Stomach (tissue), 9 donors: ENCODE measurements around the gene GZMA. TPM values are rescaled to one million over a fixed set of nuclear protein-coding genes. Genes with fewer than 3 reads are reported as not detected.

Source experiments
- DNase-seq, 2 donors: peaks; one replicate each; pipeline versions ENCODE4 v3.0.0 to v3.0.0-alpha.2; 2013 to 2019
- H3K27ac ChIP-seq, 5 donors: fragments of 200-600 bp in 4 of 5; sonication (generic) in 4 of 5; one replicate each; pipeline ENCODE4 v1.5.1; 2013 to 2019; ENCODE audit warnings: mild to moderate bottlenecking in 1 of 5, moderate library complexity in 1 of 5
- H3K27me3 ChIP-seq, 3 donors: fragments of 200-600 bp; sonication (generic); one replicate each; pipeline ENCODE4 v1.5.1; 2017 to 2019; ENCODE audit warnings: mixed run types in 1 of 3
- H3K36me3 ChIP-seq, 4 donors: fragments of 200-600 bp; sonication (generic); 1 replicate in 3 of 4; 2 replicates in 1 of 4; pipeline ENCODE4 v1.5.1; 2016 to 2019
- H3K4me1 ChIP-seq, 4 donors: fragments of 200-600 bp; sonication (generic); one replicate each; pipeline ENCODE4 v1.5.1; 2016 to 2019
- H3K4me3 ChIP-seq, 4 donors: fragments of 200-600 bp; sonication (generic) in 3 of 4; one replicate each; pipeline ENCODE4 v1.5.1; 2016 to 2019; ENCODE audit warnings: mild to moderate bottlenecking in 1 of 4
- H3K9me3 ChIP-seq, 4 donors: fragments of 200-600 bp; sonication (generic); one replicate each; pipeline ENCODE4 v1.5.1; 2016 to 2019
- EP300 ChIP-seq: sonication (generic); formaldehyde crosslinking; IDR thresholded peaks from one replicate; pipeline ENCODE4 v1.6.1; 2017; ENCODE audit warnings: antibody characterized with exemption
- POLR2A ChIP-seq, 4 donors: fragments of 450-650 bp; IDR thresholded peaks; one replicate each; pipeline ENCODE4 v1.6.1; 2016; ENCODE audit warnings: antibody characterized with exemption in 4 of 4, control low read depth in 2 of 4, mild to moderate bottlenecking in 1 of 4, moderate library complexity in 1 of 4
- POLR2AphosphoS5 ChIP-seq, 3 donors: sonication (generic); formaldehyde crosslinking; IDR thresholded peaks; one replicate each; pipeline ENCODE4 v1.6.1; 2016; ENCODE audit warnings: antibody characterized with exemption in 3 of 3
- WGBS, 5 donors: extraction: QIAGEN DNeasy Blood & Tissue Kit in 3 of 5; methylation state at CpG; one replicate each; pipeline versions ENCODE4 v1.1.5 to v1.1.7; 2013 to 2018; 5-methylcytosine and 5-hydroxymethylcytosine counted together
- intact Hi-C: fragments of 100-400 bp; cut with DNase I; formaldehyde crosslinking; loops from one replicate; pipeline ENCODE4 v1.15.1; 2023; ENCODE audit warnings: low total_unique reads
- polyA plus RNA-seq, 3 donors: library from polyadenylated mRNA; stranded (reverse); fragments of 200-250 nt; gene quantifications; one replicate each; pipeline ENCODE4 v1.2.3, GENCODE V29; 2013
- total RNA-seq, 5 donors: library from RNA; depleted of rRNA; stranded (reverse); fragments of >200 nt; gene quantifications; one replicate each; pipeline versions ENCODE4 v1.1.0 to v1.2.3, GENCODE V29; 2014 to 2016
- TF ChIP-seq, protein P1 (sequence below), 7 experiments: fragments of 450-650 bp in 4 of 7; fragments of 200-600 bp in 3 of 7; sonication (generic) in 3 of 7; IDR thresholded peaks; one replicate each; pipeline ENCODE4 v1.5.1; 2016 to 2019; ENCODE audit warnings: antibody characterized with exemption in 7 of 7, control low read depth in 2 of 7, mild to moderate bottlenecking in 1 of 7
- donor health status: healthy with polysubstance abuse.
- donor health status: Bipolar disorder and iron deficiency.
- donor health status: healthy.

Gene GZMA
- total and polyA plus RNA-seq, 8 donors, result 1.8 to 9.9 (median 3.8) TPM; not detected in 2

DNA sequence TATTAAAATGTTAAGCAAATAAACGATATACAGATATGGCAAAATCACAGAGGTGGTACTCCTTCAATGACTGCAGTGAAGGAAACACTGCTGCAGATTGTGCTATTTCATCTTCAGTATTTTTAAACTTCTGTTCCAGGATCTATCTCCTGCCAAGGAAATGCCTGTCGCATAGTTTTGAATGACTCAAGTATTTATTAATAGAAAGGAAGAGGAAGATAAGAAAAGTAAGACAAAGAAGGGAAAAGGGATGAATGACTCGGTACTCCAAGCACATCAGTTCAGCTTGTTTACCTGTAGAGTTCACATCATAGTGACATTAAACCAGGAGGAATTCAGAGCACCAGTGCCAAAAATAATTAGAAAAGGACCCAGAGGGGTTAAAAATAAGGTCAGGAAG is 52.4 kb downstream of the GZMA start:
- Histone ChIP-seq H3K4me1 (peaks cover 0 to 4% (median 2%) of the 10 kb centered on the region in 4 donors), H3K27ac (no peak overlapping the region), H3K9me3 (no peaks in the 10 kb centered on the region), H3K27me3 (peaks cover 0 to 19% (median 0%) of the 10 kb centered on the region in 3 donors), H3K4me3 (no peak overlapping the region), H3K36me3 (no peaks in the 10 kb centered on the region)
- 20 to 36% (median 30%) methylated on average over 3 of the region's 3 CpGs for WGBS, 5 donors
- TF ChIP-seq EP300 (no peak), POLR2A (IDR thresholded peaks at IDR 0.05) (no peak), POLR2AphosphoS5 (IDR thresholded peaks at IDR 0.05) (no peak)
- TF ChIP-seq, protein P1, sequence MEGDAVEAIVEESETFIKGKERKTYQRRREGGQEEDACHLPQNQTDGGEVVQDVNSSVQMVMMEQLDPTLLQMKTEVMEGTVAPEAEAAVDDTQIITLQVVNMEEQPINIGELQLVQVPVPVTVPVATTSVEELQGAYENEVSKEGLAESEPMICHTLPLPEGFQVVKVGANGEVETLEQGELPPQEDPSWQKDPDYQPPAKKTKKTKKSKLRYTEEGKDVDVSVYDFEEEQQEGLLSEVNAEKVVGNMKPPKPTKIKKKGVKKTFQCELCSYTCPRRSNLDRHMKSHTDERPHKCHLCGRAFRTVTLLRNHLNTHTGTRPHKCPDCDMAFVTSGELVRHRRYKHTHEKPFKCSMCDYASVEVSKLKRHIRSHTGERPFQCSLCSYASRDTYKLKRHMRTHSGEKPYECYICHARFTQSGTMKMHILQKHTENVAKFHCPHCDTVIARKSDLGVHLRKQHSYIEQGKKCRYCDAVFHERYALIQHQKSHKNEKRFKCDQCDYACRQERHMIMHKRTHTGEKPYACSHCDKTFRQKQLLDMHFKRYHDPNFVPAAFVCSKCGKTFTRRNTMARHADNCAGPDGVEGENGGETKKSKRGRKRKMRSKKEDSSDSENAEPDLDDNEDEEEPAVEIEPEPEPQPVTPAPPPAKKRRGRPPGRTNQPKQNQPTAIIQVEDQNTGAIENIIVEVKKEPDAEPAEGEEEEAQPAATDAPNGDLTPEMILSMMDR (IDR thresholded peaks at IDR 0.05), result no peak
- DNase-seq, result no peak
- intact Hi-C loops, result no loop called here

Other genes with a start within 250 kb of the GZMA start
- under 1 TPM in 1 of 5 donors, not detected in 4; 0.55 TPM for gene ESM1, start 117.1 kb upstream of the GZMA start, total RNA-seq
- under 1 TPM; 0.15 to 0.61 (median 0.56) TPM for gene ESM1, start 117.1 kb upstream of the GZMA start, polyA plus RNA-seq
- gene GZMK, start 78.4 kb upstream of the GZMA start, total RNA-seq, result not detected
- under 1 TPM in 2 of 3 donors, not detected in 1; 0.56 to 0.78 TPM for gene GZMK, start 78.4 kb upstream of the GZMA start, polyA plus RNA-seq
- gene GPX8, start 57.5 kb downstream of the GZMA start, total RNA-seq, result 10 to 100 TPM in 1 of 5 donors, 1 to 10 TPM in 2, under 1 TPM in 1, not detected in 1; 0.89 to 26.1 (median 1.6) TPM
- 10 to 100 TPM in 1 of 3 donors, 1 to 10 TPM in 2; 4.3 to 11.5 (median 8.0) TPM for gene GPX8, start 57.5 kb downstream of the GZMA start, polyA plus RNA-seq
- gene CDC20B, start 70.5 kb downstream of the GZMA start, total RNA-seq, result not detected
- not detected for gene CDC20B, start 70.5 kb downstream of the GZMA start, polyA plus RNA-seq
- gene MCIDAS, start 124.7 kb downstream of the GZMA start, total RNA-seq, result 1 to 10 TPM in 2 of 5 donors, not detected in 3; 4.1 to 4.6 TPM
- gene MCIDAS, start 124.7 kb downstream of the GZMA start, polyA plus RNA-seq, result 1 to 10 TPM in 1 of 3 donors, under 1 TPM in 2; 0.53 to 1.8 (median 0.62) TPM
- gene CCNO, start 131.0 kb downstream of the GZMA start, total RNA-seq, result 10 to 100 TPM in 1 of 5 donors, 1 to 10 TPM in 2, under 1 TPM in 1, not detected in 1; 0.55 to 32.1 (median 4.5) TPM
- gene CCNO, start 131.0 kb downstream of the GZMA start, polyA plus RNA-seq, result 1 to 10 TPM; 6.4 to 8.5 (median 6.7) TPM
- 10 to 100 TPM in 4 of 5 donors, 1 to 10 TPM in 1; 4.3 to 54.5 (median 18.8) TPM for gene DHX29, start 205.0 kb downstream of the GZMA start, total RNA-seq
- 10 to 100 TPM in 1 of 3 donors, 1 to 10 TPM in 2; 6.5 to 10.7 (median 8.8) TPM for gene DHX29, start 205.0 kb downstream of the GZMA start, polyA plus RNA-seq
- gene MTREX, start 205.3 kb downstream of the GZMA start, total RNA-seq, result 100 to 1,000 TPM in 2 of 5 donors, 10 to 100 TPM in 3; 24.6 to 138 (median 48.7) TPM
- gene MTREX, start 205.3 kb downstream of the GZMA start, polyA plus RNA-seq, result 10 to 100 TPM; 13.6 to 17.3 (median 14.7) TPM